Endothelial cell of umbilical vein (primary cell): Measurements from ENCODE around the gene NUDT2. TPM values are rescaled to one million over a fixed set of nuclear protein-coding genes. Genes with fewer than 3 reads are reported as not detected.

ENCODE experiments used
- BruUV-seq: library from RNA; stranded (reverse); fragments of 400-500 nt; replicated peaks from 2 replicates; lab custom pipeline; 2021; lab: Mats Ljungman, UMichigan
- CTCF ChIA-PET: fragments of 300-600, 350-600 bp; sonication (Branson Sonifier 250); formaldehyde crosslinking; loops from one replicate; lab custom pipeline; 2021; ENCODE audit warnings: antibody characterized with exemption, inconsistent platforms; lab: Charles Lee
- POLR2A ChIA-PET: fragments of 300-600, 350-600 bp; sonication (Branson Sonifier 250); formaldehyde crosslinking; loops from one replicate; lab custom pipeline; 2021; ENCODE audit warnings: antibody characterized with exemption, inconsistent platforms; lab: Charles Lee
- DNase-seq: peaks from one replicate; pipeline ENCODE4 v3.0.0-alpha.2; 2011; ENCODE audit warnings: low read depth, low spot score
- FAIRE-seq: peaks from 2 replicates; lab custom pipeline; 2011; peaks lifted over from hg19 to GRCh38; lab: Jason Lieb, UNC
- H2AFZ ChIP-seq: 2 replicates; pipeline ENCODE4 v1.6.0; 2012; ENCODE audit warnings: low read depth, low read length, control low read depth, inconsistent platforms
- H3K27ac ChIP-seq: 2 replicates; pipeline ENCODE4 v1.5.1; 2011; ENCODE audit warnings: low read depth, mild to moderate bottlenecking, control low read depth, low read length, moderate library complexity; ENCODE audit not compliant: insufficient read depth
- H3K27me3 ChIP-seq, 2 experiments: 2 replicates each; pipeline versions ENCODE4 v1.6.0 to v1.6.1; 2011; ENCODE audit warnings: low read length in 2 of 2, mixed read lengths in 1 of 2; ENCODE audit not compliant: control insufficient read depth in 2 of 2, insufficient read depth in 2 of 2
- H3K36me3 ChIP-seq, 2 experiments: 2 replicates in 1 of 2; 3 replicates in 1 of 2; pipeline ENCODE4 v1.5.1; 2011; ENCODE audit warnings: low read length in 2 of 2, mild to moderate bottlenecking in 1 of 2, moderate library complexity in 1 of 2; ENCODE audit not compliant: control insufficient read depth in 2 of 2, insufficient read depth in 2 of 2; ENCODE audit errors: extremely low read depth in 1 of 2
- H3K4me1 ChIP-seq: 3 replicates; pipeline ENCODE4 v1.5.1; 2011; ENCODE audit warnings: mild to moderate bottlenecking, low read length; ENCODE audit not compliant: control insufficient read depth, insufficient read depth; ENCODE audit errors: extremely low read depth
- H3K4me2 ChIP-seq: 2 replicates; pipeline ENCODE4 v1.6.1; 2011; ENCODE audit warnings: low read length, control low read depth, mixed read lengths; ENCODE audit not compliant: insufficient read depth
- H3K4me3 ChIP-seq, 3 experiments: fragments of 200-600 bp in 1 of 3; sonication (generic), shearing (Covaris generic) in 1 of 3; replicated peaks in 1 of 3; 2 replicates each; pipeline ENCODE4 v1.5.1; 2011 to 2016; ENCODE audit warnings: control low read depth in 3 of 3, low read length in 3 of 3, mild to moderate bottlenecking in 2 of 3, inconsistent platforms in 1 of 3, low read depth in 1 of 3, moderate library complexity in 1 of 3; ENCODE audit not compliant: insufficient read depth in 1 of 3
- H3K79me2 ChIP-seq: 2 replicates; pipeline ENCODE4 v1.6.0; 2012; ENCODE audit warnings: low read length, inconsistent platforms; ENCODE audit not compliant: control insufficient read depth, insufficient read depth
- H3K9ac ChIP-seq: replicated peaks from 2 replicates; pipeline ENCODE3; 2011; ENCODE audit warnings: low read length, control low read depth; ENCODE audit not compliant: insufficient read depth; ENCODE audit errors: extremely low read depth
- H3K9me1 ChIP-seq: replicated peaks from 3 replicates; pipeline ENCODE4 v1.6.0; 2011; ENCODE audit warnings: mild to moderate bottlenecking, low read length; ENCODE audit not compliant: control insufficient read depth, insufficient read depth; ENCODE audit errors: extremely low read depth
- H3K9me3 ChIP-seq: replicated peaks from 2 replicates; pipeline ENCODE4 v1.5.1; 2012; ENCODE audit warnings: low read length, inconsistent platforms; ENCODE audit not compliant: control insufficient read depth, insufficient read depth
- H4K20me1 ChIP-seq: replicated peaks from 2 replicates; pipeline ENCODE3; 2011; ENCODE audit warnings: mild to moderate bottlenecking, low read length; ENCODE audit not compliant: control insufficient read depth, insufficient read depth; ENCODE audit errors: extremely low read depth
- CTCF ChIP-seq, 2 donors: IDR thresholded peaks; 1 replicate in 1 of 2; 2 replicates in 1 of 2; pipeline ENCODE4 v1.5.1; 2011; ENCODE audit warnings: low read length in 2 of 2, mild to moderate bottlenecking in 2 of 2, moderate library complexity in 2 of 2, control low read depth in 1 of 2, inconsistent platforms in 1 of 2, low read depth in 1 of 2; ENCODE audit not compliant: insufficient read depth in 1 of 2; ENCODE audit errors: extremely low read depth in 1 of 2
- EZH2 ChIP-seq: IDR thresholded peaks from 2 replicates; pipeline ENCODE4 v1.6.1; 2012; ENCODE audit warnings: borderline replicate concordance, low read depth, mild to moderate bottlenecking, moderate library complexity, low read length, inconsistent platforms; ENCODE audit not compliant: severe bottlenecking
- FOS ChIP-seq: IDR thresholded peaks from 2 replicates; pipeline ENCODE4 v1.6.1; 2011; ENCODE audit warnings: mild to moderate bottlenecking, low read length, moderate library complexity, borderline replicate concordance; ENCODE audit not compliant: insufficient read depth
- GATA2 ChIP-seq: IDR thresholded peaks from 2 replicates; pipeline ENCODE4 v1.7.0; 2011; ENCODE audit warnings: low read depth, mild to moderate bottlenecking, moderate library complexity, mixed read lengths, low read length; ENCODE audit not compliant: insufficient read length, insufficient read depth
- JUN ChIP-seq: IDR thresholded peaks from 2 replicates; pipeline ENCODE4 v1.6.1; 2011; ENCODE audit warnings: borderline replicate concordance, low read depth; ENCODE audit not compliant: insufficient read length, insufficient read depth
- MAX ChIP-seq: IDR thresholded peaks from 2 replicates; pipeline ENCODE4 v1.6.1; 2011; ENCODE audit not compliant: insufficient read depth, insufficient read length
- MYC ChIP-seq: IDR thresholded peaks from one replicate; pipeline ENCODE4 v1.6.1; 2011; ENCODE audit warnings: mild to moderate bottlenecking, low read depth, low read length
- POLR2A ChIP-seq: IDR thresholded peaks from 2 replicates; pipeline ENCODE4 v1.6.1; 2012; ENCODE audit warnings: low read depth, mild to moderate bottlenecking, control low read depth, low read length
- POLR2AphosphoS5 ChIP-seq: IDR thresholded peaks from 2 replicates; pipeline ENCODE4 v1.6.1; 2012; ENCODE audit warnings: low read depth, mild to moderate bottlenecking, control low read depth, low read length, moderate library complexity; ENCODE audit not compliant: insufficient read depth
- dilution Hi-C: fragments of 300-500 bp; cut with MboI; formaldehyde crosslinking; loops from one replicate; pipeline ENCODE4 v1.15.0; 2019; ENCODE audit warnings: low sequenced_read_pairs; ENCODE audit not compliant: extremely low pct_ligation_motif_present
- intact Hi-C: fragments of 100-400 bp; cut with micrococcal nuclease; formaldehyde crosslinking; loops from one replicate; pipeline ENCODE4 v1.10.0; 2022
- polyA plus RNA-seq, 4 experiments: library from polyadenylated mRNA; depleted of rRNA in 3 of 4; stranded (reverse) in 3 of 4; unstranded in 1 of 4; fragments of >200 nt; gene quantifications; 2 replicates each; pipeline versions ENCODE4 v1.2.1 to v1.2.3, GENCODE V29; 2011 to 2012; ENCODE audit warnings: missing spikeins in 1 of 4
- total RNA-seq: library from RNA; stranded (reverse); gene quantifications from 2 replicates; pipeline ENCODE4 v1.2.3, GENCODE V29; 2021

Gene NUDT2
- total and polyA plus RNA-seq, 2 donors (not counting 3 experiments of a cell fraction or from before 2014, with no cell fraction given), result 25.1 to 45.2 TPM

- DNase-seq, result no peak
- Histone ChIP-seq H3K4me3 (no peak overlapping the region), H3K4me2 (no peak overlapping the region), H3K79me2 (no peaks in the 10 kb centered on the region), H3K4me1 (peaks cover 8% of the 10 kb centered on the region), H3K9ac (no peak overlapping the region), H3K27ac (no peak overlapping the region), H2AFZ (no peak overlapping the region), H4K20me1 (no peaks in the 10 kb centered on the region), H3K9me1 (no peaks in the 10 kb centered on the region), H3K9me3 (no peaks in the 10 kb centered on the region), H3K27me3 (peaks cover 0 to 2% of the 10 kb centered on the region in 2 experiments), H3K36me3 (no peaks in the 10 kb centered on the region)
- no TSS peak for BruUV-seq
- intact Hi-C loops (no loop called here), dilution Hi-C loops (no loop called here)
- ChIA-PET CTCF (interaction anchor here (1.6 kb wide), 1 partner anchor 20 kb away, joined by 8 read pairs; no protein-coding TSS in a partner anchor), POLR2A (no interaction called here)
- no peak for FAIRE-seq
- no peak for TF ChIP-seq GATA2
- no peak for TF ChIP-seq JUN
- TF ChIP-seq POLR2A, result no peak
- TF ChIP-seq POLR2AphosphoS5, result no peak
- TF ChIP-seq MYC, result no peak
- no peak for TF ChIP-seq CTCF (IDR thresholded peaks at IDR 0.05; ENCODE audit: extremely low read depth in 1 of 2, insufficient read depth in 1 of 2, low read depth in 1 of 2, low read length in 2 of 2)
- no peak for TF ChIP-seq MAX
- no peak for TF ChIP-seq FOS
- TF ChIP-seq EZH2, result no peak
These were observed 54.5 kb downstream of the NUDT2 start for GRCh38 chr9:34383904-34384303.
